Measurements from ENCODE around the gene HNRNPA0. TPM values are rescaled to one million over a fixed set of nuclear protein-coding genes. Genes with fewer than 3 reads are reported as not detected.

The HNRNPA0 gene
- polyA plus RNA-seq, 1 of the 3 experiments (the other 2 are of a cell fraction): 24.9 TPM

- H3K9me3 ChIP-seq: no peaks in the 10 kb centered on the region
- TF ChIP-seq GATA2 (CRISPR knock-in tag; IDR thresholded peaks at IDR 0.05): no peak
- no peak for TF ChIP-seq REST (IDR thresholded peaks at IDR 0.05; ENCODE audit: low read depth, low read length)
- TF ChIP-seq, protein P1, sequence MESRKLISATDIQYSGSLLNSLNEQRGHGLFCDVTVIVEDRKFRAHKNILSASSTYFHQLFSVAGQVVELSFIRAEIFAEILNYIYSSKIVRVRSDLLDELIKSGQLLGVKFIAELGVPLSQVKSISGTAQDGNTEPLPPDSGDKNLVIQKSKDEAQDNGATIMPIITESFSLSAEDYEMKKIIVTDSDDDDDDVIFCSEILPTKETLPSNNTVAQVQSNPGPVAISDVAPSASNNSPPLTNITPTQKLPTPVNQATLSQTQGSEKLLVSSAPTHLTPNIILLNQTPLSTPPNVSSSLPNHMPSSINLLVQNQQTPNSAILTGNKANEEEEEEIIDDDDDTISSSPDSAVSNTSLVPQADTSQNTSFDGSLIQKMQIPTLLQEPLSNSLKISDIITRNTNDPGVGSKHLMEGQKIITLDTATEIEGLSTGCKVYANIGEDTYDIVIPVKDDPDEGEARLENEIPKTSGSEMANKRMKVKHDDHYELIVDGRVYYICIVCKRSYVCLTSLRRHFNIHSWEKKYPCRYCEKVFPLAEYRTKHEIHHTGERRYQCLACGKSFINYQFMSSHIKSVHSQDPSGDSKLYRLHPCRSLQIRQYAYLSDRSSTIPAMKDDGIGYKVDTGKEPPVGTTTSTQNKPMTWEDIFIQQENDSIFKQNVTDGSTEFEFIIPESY (IDR thresholded peaks at IDR 0.05; ENCODE audit: borderline replicate concordance, low read depth): no peak
- TF ChIP-seq RFX5 (IDR thresholded peaks at IDR 0.05; ENCODE audit: low read length): no peak
- TF ChIP-seq, protein P2, sequence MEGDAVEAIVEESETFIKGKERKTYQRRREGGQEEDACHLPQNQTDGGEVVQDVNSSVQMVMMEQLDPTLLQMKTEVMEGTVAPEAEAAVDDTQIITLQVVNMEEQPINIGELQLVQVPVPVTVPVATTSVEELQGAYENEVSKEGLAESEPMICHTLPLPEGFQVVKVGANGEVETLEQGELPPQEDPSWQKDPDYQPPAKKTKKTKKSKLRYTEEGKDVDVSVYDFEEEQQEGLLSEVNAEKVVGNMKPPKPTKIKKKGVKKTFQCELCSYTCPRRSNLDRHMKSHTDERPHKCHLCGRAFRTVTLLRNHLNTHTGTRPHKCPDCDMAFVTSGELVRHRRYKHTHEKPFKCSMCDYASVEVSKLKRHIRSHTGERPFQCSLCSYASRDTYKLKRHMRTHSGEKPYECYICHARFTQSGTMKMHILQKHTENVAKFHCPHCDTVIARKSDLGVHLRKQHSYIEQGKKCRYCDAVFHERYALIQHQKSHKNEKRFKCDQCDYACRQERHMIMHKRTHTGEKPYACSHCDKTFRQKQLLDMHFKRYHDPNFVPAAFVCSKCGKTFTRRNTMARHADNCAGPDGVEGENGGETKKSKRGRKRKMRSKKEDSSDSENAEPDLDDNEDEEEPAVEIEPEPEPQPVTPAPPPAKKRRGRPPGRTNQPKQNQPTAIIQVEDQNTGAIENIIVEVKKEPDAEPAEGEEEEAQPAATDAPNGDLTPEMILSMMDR (IDR thresholded peaks at IDR 0.05): no peak
- no peak for TF ChIP-seq FOSL2 (IDR thresholded peaks at IDR 0.05; ENCODE audit: borderline replicate concordance, low read depth)
- no peak for TF ChIP-seq SIN3A (IDR thresholded peaks at IDR 0.05; ENCODE audit: borderline replicate concordance, low read depth, low read length)
- TF ChIP-seq RAD21 (IDR thresholded peaks at IDR 0.05; ENCODE audit: low read length): no peak
- no peak for TF ChIP-seq CHD2 (IDR thresholded peaks at IDR 0.05; ENCODE audit: low read length, partially characterized antibody)
- no peak for TF ChIP-seq FOXM1 (IDR thresholded peaks at IDR 0.05; ENCODE audit: low read depth)
- no peak for TF ChIP-seq EZH2phosphoT487 (IDR thresholded peaks at IDR 0.05; ENCODE audit: borderline replicate concordance, low read depth)
- no peak for TF ChIP-seq TEAD4 (IDR thresholded peaks at IDR 0.05; ENCODE audit: borderline replicate concordance, insufficient read depth)
- no peak for TF ChIP-seq PBX3 (IDR thresholded peaks at IDR 0.05)
- no peak for TF ChIP-seq RXRA (IDR thresholded peaks at IDR 0.05; ENCODE audit: borderline replicate concordance, low read depth)
- TF ChIP-seq SMC3 (IDR thresholded peaks at IDR 0.05; ENCODE audit: low read depth, low read length): no peak
- no peak for TF ChIP-seq NFIC (IDR thresholded peaks at IDR 0.05; ENCODE audit: borderline replicate concordance)
- no peak for TF ChIP-seq GABPA (IDR thresholded peaks at IDR 0.05; ENCODE audit: low read depth)
- no peak for TF ChIP-seq NRF1 (IDR thresholded peaks at IDR 0.05; ENCODE audit: low read depth, low read length)
- TF ChIP-seq USF2 (IDR thresholded peaks at IDR 0.05; ENCODE audit: borderline replicate concordance, low read depth, low read length): no peak
Measured at GRCh38 chr5:137761566-137761965, 7.4 kb upstream of the HNRNPA0 start.

More at GRCh38 chr5:137761566-137761965, 7.4 kb upstream of the HNRNPA0 start:
- Histone ChIP-seq H3K9ac (no peak overlapping the region), H4K20me1 (ENCODE audit: insufficient read depth) (no peaks in the 10 kb centered on the region), H3K4me3 (ENCODE audit: low read depth in 2 of 2, low read length in 1 of 2) (no peak overlapping the region), H3F3A (replicated peaks; ENCODE audit: insufficient read depth) (no peaks in the 10 kb centered on the region), H2AFZ (ENCODE audit: low read depth) (no peak overlapping the region), H3K4me2 (no peak overlapping the region), H3K27ac (ENCODE audit: low read depth in 2 of 2, low read length in 1 of 2) (no peak overlapping the region), H3K79me2 (ENCODE audit: insufficient read depth) (no peaks in the 10 kb centered on the region), H3K9me2 (no peaks in the 10 kb centered on the region), H3K4me1 (ENCODE audit: control insufficient read depth in 1 of 2, insufficient read depth in 2 of 2, low read depth in 1 of 2, low read length in 1 of 2) (no peaks in the 10 kb centered on the region), H3K27me3 (ENCODE audit: insufficient read depth) (no peaks in the 10 kb centered on the region), H3K36me3 (replicated peaks in 1 of 2; ENCODE audit: control insufficient read depth in 1 of 2, insufficient read depth in 2 of 2, low read length in 1 of 2) (no peaks in the 10 kb centered on the region)
- 88% methylated on average over 3 of the region's 3 CpGs for WGBS (ENCODE audit: low lambda C conversion rate)
- POLR2A ChIA-PET: no interaction called here
- DNase-seq: no peak
- CTCF ChIA-PET: interaction anchor here (6.0 kb wide), 1 partner anchor 17 kb away, joined by 51 read pairs; no protein-coding TSS in a partner anchor

All from SK-N-SH (cell line).